Neutrophil (primary cell): ENCODE data around the gene BACH2.

Experiments used
- H3K27ac ChIP-seq: fragments of 200-600 bp; sonication (generic); 2 replicates; pipeline ENCODE4 v1.5.1; 2016; ENCODE audit warnings: mild to moderate bottlenecking, moderate library complexity
- H3K27me3 ChIP-seq: fragments of 200-600 bp; sonication (generic); 2 replicates; pipeline ENCODE4 v1.6.0; 2016; ENCODE audit warnings: mild to moderate bottlenecking
- H3K36me3 ChIP-seq: fragments of 200-600 bp; sonication (generic); 2 replicates; pipeline ENCODE4 v1.5.1; 2017
- H3K4me1 ChIP-seq, 2 experiments: fragments of 200-600 bp in 1 of 2; sonication (generic) in 1 of 2; 1 replicate in 1 of 2; 2 replicates in 1 of 2; pipeline versions ENCODE4 v1.5.1 to v1.6.1; 2013 to 2016; ENCODE audit warnings: low read depth in 1 of 2, low read length in 1 of 2, mild to moderate bottlenecking in 1 of 2, moderate library complexity in 1 of 2; ENCODE audit not compliant: control insufficient read depth in 1 of 2, insufficient read depth in 1 of 2
- H3K4me3 ChIP-seq, 2 experiments: fragments of 200-600 bp in 1 of 2; sonication (generic) in 1 of 2; 1 replicate in 1 of 2; 2 replicates in 1 of 2; pipeline ENCODE4 v1.5.1; 2013 to 2016; ENCODE audit warnings: low read depth in 1 of 2, low read length in 1 of 2, mild to moderate bottlenecking in 1 of 2, moderate library complexity in 1 of 2
- H3K9me3 ChIP-seq: fragments of 200-600 bp; sonication (generic); 2 replicates; pipeline ENCODE4 v1.5.1; 2016
- CTCF ChIP-seq: fragments of 200-600 bp; sonication (generic); IDR thresholded peaks from 2 replicates; pipeline ENCODE4 v1.5.1; 2016; ENCODE audit warnings: antibody characterized with exemption

Gene BACH2

DNA sequence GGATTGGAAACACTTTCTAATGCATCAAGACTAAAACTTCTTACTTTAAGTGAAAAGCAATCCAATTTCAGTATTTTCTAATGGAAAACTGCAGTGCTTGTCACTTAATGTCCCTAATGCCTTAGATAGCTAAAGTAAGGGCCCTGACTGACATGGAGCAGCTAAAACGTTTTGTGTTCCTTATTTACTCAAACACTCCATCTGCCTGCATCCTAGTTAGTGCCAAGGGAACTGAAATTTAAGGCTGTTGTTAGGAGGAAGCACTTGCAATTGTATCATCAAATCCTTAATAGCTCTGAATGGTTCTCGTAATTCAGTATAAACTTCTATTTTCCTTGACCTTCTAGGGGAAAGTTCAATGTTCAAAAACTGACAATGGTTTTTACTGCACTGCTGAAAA, 274.9 kb downstream of the BACH2 start:
- Histone ChIP-seq H3K4me1 (no peaks in the 10 kb centered on the region), H3K36me3 (no peaks in the 10 kb centered on the region), H3K9me3 (no peaks in the 10 kb centered on the region), H3K4me3 (no peak overlapping the region), H3K27me3 (no peaks in the 10 kb centered on the region), H3K27ac (no peak overlapping the region)
- TF ChIP-seq CTCF, result no peak

- H3K4me3 ChIP-seq, result no peak overlapping the region
- H3K9me3 ChIP-seq, result no peaks in the 10 kb centered on the region
- no peaks in the 10 kb centered on the region for H3K27me3 ChIP-seq
- no peak overlapping the region for H3K27ac ChIP-seq
- no peaks in the 10 kb centered on the region for H3K4me1 ChIP-seq
- no peak for TF ChIP-seq CTCF
- no peaks in the 10 kb centered on the region for H3K36me3 ChIP-seq
These were observed 275.9 kb downstream of the BACH2 start for GRCh38 chr6:90020746-90021145.

- no peaks in the 10 kb centered on the region for H3K27me3 ChIP-seq
- H3K9me3 ChIP-seq, result no peaks in the 10 kb centered on the region
- H3K4me3 ChIP-seq, result no peak overlapping the region
- no peaks in the 10 kb centered on the region for H3K4me1 ChIP-seq
- no peak overlapping the region for H3K27ac ChIP-seq
- TF ChIP-seq CTCF, result no peak
- no peaks in the 10 kb centered on the region for H3K36me3 ChIP-seq
These were observed 277.4 kb downstream of the BACH2 start for GRCh38 chr6:90019216-90019615.

GRCh38 chr6:90015883-90016282, 280.8 kb downstream of the BACH2 start:
- no peaks in the 10 kb centered on the region for H3K27me3 ChIP-seq
- H3K9me3 ChIP-seq, result no peaks in the 10 kb centered on the region
- H3K4me1 ChIP-seq, result no peaks in the 10 kb centered on the region
- H3K27ac ChIP-seq, result no peak overlapping the region
- H3K36me3 ChIP-seq, result no peaks in the 10 kb centered on the region
- no peak for TF ChIP-seq CTCF
- H3K4me3 ChIP-seq, result no peak overlapping the region

- TF ChIP-seq CTCF, result no peak
- Histone ChIP-seq H3K36me3 (no peaks in the 10 kb centered on the region), H3K9me3 (no peaks in the 10 kb centered on the region), H3K27ac (no peak overlapping the region), H3K4me1 (no peaks in the 10 kb centered on the region), H3K4me3 (no peak overlapping the region), H3K27me3 (no peaks in the 10 kb centered on the region)
These were observed 287.6 kb downstream of the BACH2 start for GRCh38 chr6:90008908-90009501.
